Adrenal gland (tissue), 12 donors: ENCODE data around the gene FAM156B. TPM values are rescaled to one million over a fixed set of nuclear protein-coding genes. Genes with fewer than 3 reads are reported as not detected.
"Not testable (repeated sequence)": the region's sequence is repeated elsewhere in the genome, so short reads cannot be mapped to it uniquely, and the experiment has no call there.

Experiments
- DNase-seq, 7 donors: peaks; one replicate each; pipeline ENCODE4 v3.0.0-alpha.2; 2019 to 2020
- H3K27ac ChIP-seq, 5 donors: fragments of 200-600 bp; sonication (generic) in 4 of 5; 1 replicate in 3 of 5; 2 replicates in 2 of 5; pipeline versions ENCODE4 v1.5.1 to v1.8.0; 2016 to 2020; ENCODE audit warnings: mild to moderate bottlenecking in 1 of 5
- H3K27me3 ChIP-seq: fragments of 200-600 bp; 2 replicates; pipeline ENCODE4 v1.8.0; 2021
- H3K36me3 ChIP-seq, 2 donors: fragments of 200-600 bp; replicated peaks in 1 of 2; 1 replicate in 1 of 2; 2 replicates in 1 of 2; pipeline versions ENCODE4 v1.5.1 to v1.8.0; 2018 to 2022
- H3K4me1 ChIP-seq, 2 donors: fragments of 200-600 bp; replicated peaks in 1 of 2; 1 replicate in 1 of 2; 2 replicates in 1 of 2; pipeline versions ENCODE4 v1.5.1 to v1.8.0; 2018 to 2021
- H3K4me3 ChIP-seq, 4 donors: fragments of 200-600 bp; sonication (generic) in 3 of 4; one replicate each; pipeline ENCODE4 v1.5.1; 2016 to 2018
- H3K9me3 ChIP-seq, 3 donors: fragments of 200-600 bp; sonication (generic) in 1 of 3; replicated peaks in 1 of 3; 1 replicate in 2 of 3; 2 replicates in 1 of 3; pipeline versions ENCODE4 v1.5.1 to v1.8.0; 2016 to 2021
- WGBS, 4 donors: extraction: QIAGEN DNeasy Blood & Tissue Kit in 2 of 4; methylation state at CpG; one replicate each; pipeline versions ENCODE4 v1.1.5 to v1.1.7; 2013 to 2017; 5-methylcytosine and 5-hydroxymethylcytosine counted together
- intact Hi-C, 2 donors: fragments of 100-400 bp; cut with DNase I; formaldehyde crosslinking; loops; one replicate each; pipeline versions ENCODE4 v1.14.1 to v1.15.0; 2022 to 2023
- polyA plus RNA-seq, 3 donors: library from polyadenylated mRNA; stranded (reverse); fragments of 200-250 nt in 2 of 3; fragments of 350-450 nt in 1 of 3; fragmentation: Illumina TruSeq in 1 of 3; extraction: RNeasy Lipid Tissue Mini Kit (QIAGEN cat#74804) in 1 of 3; gene quantifications; one replicate each; pipeline ENCODE4 v1.2.3, GENCODE V29; 2013 to 2014
- total RNA-seq, 9 donors: library from RNA; depleted of rRNA in 4 of 9; stranded (reverse); fragments of >200 nt in 4 of 9; fragments of 120-200 nt in 1 of 9; fragmentation: NEBNext Ultra II Directional in 1 of 9; extraction: Animal tissue kit (Norgen Biotek cat#: 25700) in 1 of 9; gene quantifications; one replicate each; pipeline versions ENCODE4 v1.1.0 to v1.2.4, GENCODE V29; 2013 to 2023
- donor health status: healthy with polysubstance abuse.
- donor health status: Bipolar disorder and iron deficiency.
- donor health status: DM: yes; HTN: yes; CAD: no.
- donor health status: DM: no; HTN: no; CAD: no.
- donor health status: DM: no; HTN: no; CAD: no.
- donor health status: DM: yes; HTN: yes; CAD: no.

FAM156B gene
- total and polyA plus RNA-seq, 12 donors = 2.1 to 203 (median 27.9) TPM

DNA sequence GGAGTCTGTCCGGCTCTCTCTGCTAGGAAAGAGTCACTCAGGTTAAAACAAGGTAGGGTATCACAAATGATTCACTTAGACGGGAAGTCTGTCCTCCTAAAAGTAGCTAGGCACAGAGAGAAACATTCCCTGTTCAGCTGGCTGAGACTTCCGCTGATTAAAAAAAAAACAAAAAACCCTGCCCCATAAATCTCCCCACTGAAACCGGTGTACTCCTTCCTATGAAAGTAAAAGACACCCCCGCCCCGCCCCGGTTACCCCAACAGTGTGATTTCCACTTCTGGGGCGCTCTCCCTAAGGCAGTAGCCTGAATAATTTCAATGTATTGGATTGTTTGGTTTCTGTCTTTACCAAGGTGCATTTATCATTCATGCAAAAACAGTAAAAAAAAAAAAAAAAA lies 692 bp upstream of the FAM156B start:
- H3K4me1 ChIP-seq, H3K9me3 ChIP-seq, H3K4me3 ChIP-seq, DNase-seq, H3K36me3 ChIP-seq, H3K27ac ChIP-seq, intact Hi-C loops, H3K27me3 ChIP-seq: not testable (repeated sequence)
- no CpG with 5 or more reads among the region's 8 CpGs for WGBS, 4 donors

DNA sequence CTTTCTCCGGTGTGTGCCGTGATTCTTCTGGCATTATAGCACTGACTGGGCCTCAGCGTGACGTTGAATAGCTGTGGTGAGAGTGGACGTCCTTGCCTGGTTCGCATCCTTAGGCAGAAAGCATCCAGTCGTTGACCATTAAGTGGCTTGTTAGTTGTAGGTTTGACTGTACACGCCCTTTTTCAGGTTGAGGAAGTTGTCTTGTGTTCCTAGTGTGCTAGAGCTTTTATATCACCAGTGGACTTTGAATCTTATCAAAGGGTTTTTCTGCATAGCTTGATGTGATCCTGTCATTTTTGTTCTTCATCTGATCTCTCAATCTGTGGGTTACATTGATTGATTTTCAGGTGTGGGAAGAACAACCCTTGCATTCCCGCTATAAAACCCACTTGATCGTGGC lies 8.4 kb downstream of the FAM156B start:
- DNase-seq, H3K4me3 ChIP-seq, H3K4me1 ChIP-seq, intact Hi-C loops, H3K9me3 ChIP-seq, H3K27ac ChIP-seq, H3K36me3 ChIP-seq, H3K27me3 ChIP-seq: not testable (repeated sequence)
- no CpG with 5 or more reads among the region's 10 CpGs for WGBS, 4 donors

DNA sequence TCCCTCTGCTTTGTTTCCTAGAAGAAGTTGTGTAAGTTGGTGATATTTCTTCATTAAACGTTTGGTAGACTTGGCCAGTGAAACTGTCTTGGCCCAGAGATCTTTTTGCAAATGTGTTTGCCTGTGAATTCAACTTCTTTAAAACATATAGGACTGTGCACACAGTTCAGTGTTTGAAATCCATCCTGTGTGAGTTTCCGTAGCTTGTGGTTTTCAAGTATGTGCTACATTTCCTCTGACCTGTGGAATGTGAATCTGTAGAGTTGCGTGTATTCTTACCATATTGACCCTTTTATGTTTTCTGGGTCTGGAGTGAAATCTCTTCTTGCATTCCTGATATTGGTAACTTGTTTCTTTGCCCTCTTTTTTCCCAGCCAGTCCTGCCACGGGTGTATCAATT lies 8.9 kb downstream of the FAM156B start:
- H3K36me3 ChIP-seq, H3K27ac ChIP-seq, DNase-seq, H3K4me3 ChIP-seq, intact Hi-C loops, H3K9me3 ChIP-seq, H3K27me3 ChIP-seq, H3K4me1 ChIP-seq: not testable (repeated sequence)
- no CpG with 5 or more reads among the region's 4 CpGs for WGBS, 4 donors

DNA sequence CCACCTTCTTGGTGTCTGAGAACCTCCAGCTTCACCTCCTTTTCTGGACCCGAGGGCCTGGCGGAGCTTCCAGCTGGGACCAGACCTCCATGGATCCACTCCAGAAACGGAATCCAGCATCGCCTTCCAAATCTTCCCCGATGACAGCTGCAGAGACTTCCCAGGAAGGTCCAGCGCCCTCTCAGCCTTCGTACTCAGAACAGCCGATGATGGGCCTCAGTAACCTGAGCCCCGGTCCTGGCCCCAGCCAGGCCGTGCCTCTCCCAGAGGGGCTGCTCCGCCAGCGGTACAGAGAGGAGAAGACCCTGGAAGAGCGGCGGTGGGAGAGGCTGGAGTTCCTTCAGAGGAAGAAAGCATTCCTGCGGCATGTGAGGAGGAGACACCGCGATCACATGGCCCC lies 10.0 kb downstream of the FAM156B start:
- H3K4me1 ChIP-seq, H3K4me3 ChIP-seq, DNase-seq, H3K27me3 ChIP-seq, intact Hi-C loops, H3K9me3 ChIP-seq, H3K36me3 ChIP-seq, H3K27ac ChIP-seq: not testable (repeated sequence)
- no CpG with 5 or more reads among the region's 17 CpGs for WGBS, 4 donors

DNA sequence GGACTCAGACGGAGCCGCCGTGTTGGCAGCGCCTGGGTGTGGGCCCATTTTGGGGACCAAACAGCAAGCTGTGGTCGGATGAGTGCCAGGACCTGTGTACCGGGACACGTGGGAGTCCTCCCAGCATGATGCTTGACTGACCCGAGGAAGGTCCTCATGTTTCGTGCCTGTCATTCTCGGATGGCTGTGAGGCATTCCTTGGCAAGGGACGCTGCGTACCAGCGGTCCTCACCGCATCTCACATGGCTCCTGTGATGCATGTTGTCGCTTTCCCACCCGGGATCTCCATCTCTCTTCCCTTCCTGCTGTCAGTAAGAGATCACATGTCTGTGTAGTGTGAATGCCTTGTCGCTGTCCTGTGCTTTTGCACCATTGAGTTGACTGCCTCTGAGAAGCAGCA lies 10.8 kb downstream of the FAM156B start:
- H3K4me3 ChIP-seq, intact Hi-C loops, H3K4me1 ChIP-seq, H3K36me3 ChIP-seq, DNase-seq, H3K9me3 ChIP-seq, H3K27me3 ChIP-seq, H3K27ac ChIP-seq: not testable (repeated sequence)
- WGBS, 4 donors = no CpG with 5 or more reads among the region's 17 CpGs

DNA sequence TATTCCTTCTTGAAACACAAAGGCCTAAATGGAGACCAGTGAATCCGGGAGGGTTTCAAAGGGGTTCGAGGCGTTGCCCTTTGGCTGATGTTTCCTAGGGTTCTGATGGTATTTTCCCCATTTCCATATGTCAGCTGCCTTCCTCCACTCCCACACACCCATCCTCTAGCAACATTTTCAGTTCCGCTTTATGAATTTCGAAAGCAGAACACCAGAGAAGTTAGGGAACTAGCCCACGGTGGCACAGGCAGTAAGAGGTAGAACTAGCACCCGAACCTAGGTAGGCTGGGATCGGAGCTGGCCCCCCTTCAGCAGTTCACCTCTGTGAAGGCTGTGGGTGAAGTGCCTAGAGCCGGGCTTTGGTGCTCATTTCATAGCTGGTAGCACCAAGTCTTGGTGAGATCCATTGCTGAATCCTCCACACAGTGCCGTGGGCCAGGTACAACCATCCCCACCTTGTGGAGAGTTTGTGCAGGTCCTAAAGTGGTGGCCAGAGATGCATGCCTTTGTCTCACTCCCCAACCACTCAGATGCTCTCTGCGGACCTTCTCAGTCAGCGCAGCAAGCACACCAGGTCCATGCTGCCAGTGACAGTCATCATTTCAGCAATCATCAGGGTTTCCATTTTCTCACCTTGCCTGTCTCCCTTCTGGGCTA lies 12.3 kb downstream of the FAM156B start:
- intact Hi-C loops, DNase-seq: not testable (repeated sequence)
- no CpG with 5 or more reads among the region's 12 CpGs for WGBS, 4 donors

DNA sequence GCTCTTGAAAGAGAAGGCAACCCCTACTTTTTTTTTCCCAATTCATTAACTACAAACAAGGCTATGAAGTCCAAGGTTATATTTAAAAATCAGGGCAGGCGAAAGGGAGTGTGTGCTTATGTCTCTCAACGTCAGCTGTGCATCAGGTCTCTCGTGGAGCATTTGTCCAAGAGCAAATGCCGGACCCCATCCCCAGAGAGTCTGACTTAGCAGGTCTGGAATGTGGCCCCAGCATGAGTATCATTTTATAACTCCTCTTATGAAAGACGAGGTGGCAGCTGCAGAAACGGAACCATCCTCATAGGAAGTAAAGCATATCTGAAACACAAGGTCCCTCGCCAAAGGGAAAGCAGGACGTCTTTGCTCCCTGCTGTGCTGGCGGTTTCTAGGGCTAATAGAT lies 16.6 kb downstream of the FAM156B start:
- H3K27me3 ChIP-seq, H3K4me1 ChIP-seq, intact Hi-C loops, H3K4me3 ChIP-seq, H3K27ac ChIP-seq, H3K9me3 ChIP-seq, DNase-seq, H3K36me3 ChIP-seq: not testable (repeated sequence)
- no CpG with 5 or more reads among the region's 9 CpGs for WGBS, 4 donors

More for the DNA sequence above, 12.3 kb downstream of the FAM156B start:
- H3K27me3 ChIP-seq, H3K9me3 ChIP-seq, H3K4me3 ChIP-seq, H3K36me3 ChIP-seq, H3K27ac ChIP-seq, H3K4me1 ChIP-seq: not testable (repeated sequence)

DNA sequence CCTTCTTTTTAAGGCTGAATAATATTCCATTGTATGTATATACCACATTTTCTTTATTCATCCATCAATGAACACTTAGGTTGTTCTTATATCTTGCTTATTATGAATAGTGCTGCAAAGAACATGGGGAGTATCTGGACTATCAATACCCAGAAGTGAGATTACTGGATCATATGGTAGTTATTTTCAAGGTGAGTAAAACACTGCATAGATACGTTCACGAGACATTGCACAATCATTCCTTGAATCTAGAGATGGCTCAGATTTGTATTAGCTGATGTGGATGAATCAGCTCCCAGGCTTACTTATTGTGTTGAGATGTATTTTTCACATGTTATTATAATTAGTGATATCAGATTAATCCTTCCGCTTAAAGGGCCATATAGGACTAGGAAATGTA lies 17.6 kb downstream of the FAM156B start:
- H3K27me3 ChIP-seq, H3K27ac ChIP-seq, H3K36me3 ChIP-seq, H3K4me1 ChIP-seq, H3K4me3 ChIP-seq, H3K9me3 ChIP-seq, DNase-seq, intact Hi-C loops: not testable (repeated sequence)
- WGBS, 4 donors = no CpG with 5 or more reads among the region's 3 CpGs
